Endothelial cell of umbilical vein (primary cell): ENCODE measurements around the gene PCED1B. TPM values are rescaled to one million over a fixed set of nuclear protein-coding genes. Genes with fewer than 3 reads are reported as not detected.

Source experiments
- BruUV-seq: library from RNA; stranded (reverse); fragments of 400-500 nt; replicated peaks from 2 replicates; lab custom pipeline; 2021; lab: Mats Ljungman, UMichigan
- CTCF ChIA-PET: fragments of 300-600, 350-600 bp; sonication (Branson Sonifier 250); formaldehyde crosslinking; loops from one replicate; lab custom pipeline; 2021; ENCODE audit warnings: antibody characterized with exemption, inconsistent platforms; lab: Charles Lee
- POLR2A ChIA-PET: fragments of 300-600, 350-600 bp; sonication (Branson Sonifier 250); formaldehyde crosslinking; loops from one replicate; lab custom pipeline; 2021; ENCODE audit warnings: antibody characterized with exemption, inconsistent platforms; lab: Charles Lee
- DNase-seq: peaks from one replicate; pipeline ENCODE4 v3.0.0-alpha.2; 2011; ENCODE audit warnings: low read depth, low spot score
- FAIRE-seq: peaks from 2 replicates; lab custom pipeline; 2011; peaks lifted over from hg19 to GRCh38; lab: Jason Lieb, UNC
- H2AFZ ChIP-seq: 2 replicates; pipeline ENCODE4 v1.6.0; 2012; ENCODE audit warnings: low read depth, low read length, control low read depth, inconsistent platforms
- H3K27ac ChIP-seq: 2 replicates; pipeline ENCODE4 v1.5.1; 2011; ENCODE audit warnings: low read depth, mild to moderate bottlenecking, control low read depth, low read length, moderate library complexity; ENCODE audit not compliant: insufficient read depth
- H3K27me3 ChIP-seq, 2 experiments: 2 replicates each; pipeline versions ENCODE4 v1.6.0 to v1.6.1; 2011; ENCODE audit warnings: low read length in 2 of 2, mixed read lengths in 1 of 2; ENCODE audit not compliant: control insufficient read depth in 2 of 2, insufficient read depth in 2 of 2
- H3K36me3 ChIP-seq, 2 experiments: 2 replicates in 1 of 2; 3 replicates in 1 of 2; pipeline ENCODE4 v1.5.1; 2011; ENCODE audit warnings: low read length in 2 of 2, mild to moderate bottlenecking in 1 of 2, moderate library complexity in 1 of 2; ENCODE audit not compliant: control insufficient read depth in 2 of 2, insufficient read depth in 2 of 2; ENCODE audit errors: extremely low read depth in 1 of 2
- H3K4me1 ChIP-seq: 3 replicates; pipeline ENCODE4 v1.5.1; 2011; ENCODE audit warnings: mild to moderate bottlenecking, low read length; ENCODE audit not compliant: control insufficient read depth, insufficient read depth; ENCODE audit errors: extremely low read depth
- H3K4me2 ChIP-seq: 2 replicates; pipeline ENCODE4 v1.6.1; 2011; ENCODE audit warnings: low read length, control low read depth, mixed read lengths; ENCODE audit not compliant: insufficient read depth
- H3K4me3 ChIP-seq, 3 experiments: fragments of 200-600 bp in 1 of 3; sonication (generic), shearing (Covaris generic) in 1 of 3; replicated peaks in 1 of 3; 2 replicates each; pipeline ENCODE4 v1.5.1; 2011 to 2016; ENCODE audit warnings: control low read depth in 3 of 3, low read length in 3 of 3, mild to moderate bottlenecking in 2 of 3, inconsistent platforms in 1 of 3, low read depth in 1 of 3, moderate library complexity in 1 of 3; ENCODE audit not compliant: insufficient read depth in 1 of 3
- H3K79me2 ChIP-seq: 2 replicates; pipeline ENCODE4 v1.6.0; 2012; ENCODE audit warnings: low read length, inconsistent platforms; ENCODE audit not compliant: control insufficient read depth, insufficient read depth
- H3K9ac ChIP-seq: replicated peaks from 2 replicates; pipeline ENCODE3; 2011; ENCODE audit warnings: low read length, control low read depth; ENCODE audit not compliant: insufficient read depth; ENCODE audit errors: extremely low read depth
- H3K9me1 ChIP-seq: replicated peaks from 3 replicates; pipeline ENCODE4 v1.6.0; 2011; ENCODE audit warnings: mild to moderate bottlenecking, low read length; ENCODE audit not compliant: control insufficient read depth, insufficient read depth; ENCODE audit errors: extremely low read depth
- H3K9me3 ChIP-seq: replicated peaks from 2 replicates; pipeline ENCODE4 v1.5.1; 2012; ENCODE audit warnings: low read length, inconsistent platforms; ENCODE audit not compliant: control insufficient read depth, insufficient read depth
- H4K20me1 ChIP-seq: replicated peaks from 2 replicates; pipeline ENCODE3; 2011; ENCODE audit warnings: mild to moderate bottlenecking, low read length; ENCODE audit not compliant: control insufficient read depth, insufficient read depth; ENCODE audit errors: extremely low read depth
- CTCF ChIP-seq, 2 donors: IDR thresholded peaks; 1 replicate in 1 of 2; 2 replicates in 1 of 2; pipeline ENCODE4 v1.5.1; 2011; ENCODE audit warnings: low read length in 2 of 2, mild to moderate bottlenecking in 2 of 2, moderate library complexity in 2 of 2, control low read depth in 1 of 2, inconsistent platforms in 1 of 2, low read depth in 1 of 2; ENCODE audit not compliant: insufficient read depth in 1 of 2; ENCODE audit errors: extremely low read depth in 1 of 2
- FOS ChIP-seq: IDR thresholded peaks from 2 replicates; pipeline ENCODE4 v1.6.1; 2011; ENCODE audit warnings: mild to moderate bottlenecking, low read length, moderate library complexity, borderline replicate concordance; ENCODE audit not compliant: insufficient read depth
- GATA2 ChIP-seq: IDR thresholded peaks from 2 replicates; pipeline ENCODE4 v1.7.0; 2011; ENCODE audit warnings: low read depth, mild to moderate bottlenecking, moderate library complexity, mixed read lengths, low read length; ENCODE audit not compliant: insufficient read length, insufficient read depth
- POLR2A ChIP-seq: IDR thresholded peaks from 2 replicates; pipeline ENCODE4 v1.6.1; 2012; ENCODE audit warnings: low read depth, mild to moderate bottlenecking, control low read depth, low read length
- POLR2AphosphoS5 ChIP-seq: IDR thresholded peaks from 2 replicates; pipeline ENCODE4 v1.6.1; 2012; ENCODE audit warnings: low read depth, mild to moderate bottlenecking, control low read depth, low read length, moderate library complexity; ENCODE audit not compliant: insufficient read depth
- dilution Hi-C: fragments of 300-500 bp; cut with MboI; formaldehyde crosslinking; loops from one replicate; pipeline ENCODE4 v1.15.0; 2019; ENCODE audit warnings: low sequenced_read_pairs; ENCODE audit not compliant: extremely low pct_ligation_motif_present
- intact Hi-C: fragments of 100-400 bp; cut with micrococcal nuclease; formaldehyde crosslinking; loops from one replicate; pipeline ENCODE4 v1.10.0; 2022
- polyA plus RNA-seq, 4 experiments: library from polyadenylated mRNA; depleted of rRNA in 3 of 4; stranded (reverse) in 3 of 4; unstranded in 1 of 4; fragments of >200 nt; gene quantifications; 2 replicates each; pipeline versions ENCODE4 v1.2.1 to v1.2.3, GENCODE V29; 2011 to 2012; ENCODE audit warnings: missing spikeins in 1 of 4
- total RNA-seq: library from RNA; stranded (reverse); gene quantifications from 2 replicates; pipeline ENCODE4 v1.2.3, GENCODE V29; 2021

Gene PCED1B
- total and polyA plus RNA-seq, 2 donors (not counting 3 experiments of a cell fraction or from before 2014, with no cell fraction given): 1.7 to 2.6 TPM

DNA sequence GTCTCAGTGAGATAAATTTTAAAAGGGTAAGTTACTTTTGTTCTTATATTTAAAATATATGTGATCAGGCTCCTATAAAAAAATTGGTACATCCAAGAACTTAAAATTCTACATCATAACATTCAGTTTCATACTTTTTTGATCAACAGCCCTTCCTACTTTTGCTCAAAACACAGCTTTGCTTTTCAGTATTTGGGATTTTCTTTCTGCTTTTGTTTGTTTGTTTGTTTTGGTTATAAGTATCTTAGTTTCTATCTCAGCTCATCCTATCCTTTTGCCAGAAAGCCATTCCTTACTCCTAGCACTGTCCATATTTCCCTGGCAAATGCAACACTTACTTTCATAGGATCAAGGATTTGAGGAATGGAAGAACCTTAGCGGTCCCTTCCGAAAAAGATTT is 4.7 kb upstream of the PCED1B start:
- no TSS peak for BruUV-seq
- H3K79me2 ChIP-seq: no peaks in the 10 kb centered on the region
- FAIRE-seq (no peak), DNase-seq (no peak)
- H3K9me3 ChIP-seq: no peaks in the 10 kb centered on the region
- H3K4me1 ChIP-seq: no peaks in the 10 kb centered on the region
- no peak overlapping the region for H3K9ac ChIP-seq
- no peaks in the 10 kb centered on the region for H4K20me1 ChIP-seq
- H3K9me1 ChIP-seq: no peaks in the 10 kb centered on the region
- no peaks in the 10 kb centered on the region for H3K27me3 ChIP-seq
- H3K36me3 ChIP-seq: no peaks in the 10 kb centered on the region
- H3K27ac ChIP-seq: no peak overlapping the region
- no peak overlapping the region for H3K4me3 ChIP-seq
- POLR2A ChIA-PET: interaction anchor here (0.7 kb wide), 1 partner anchor 228 kb away, joined by 3 read pairs; no protein-coding TSS in a partner anchor
- dilution Hi-C loops (no loop called here), intact Hi-C loops (no loop called here)
- TF ChIP-seq GATA2 (no peak), POLR2AphosphoS5 (no peak), CTCF (IDR thresholded peaks at IDR 0.05; ENCODE audit: extremely low read depth in 1 of 2, insufficient read depth in 1 of 2, low read depth in 1 of 2, low read length in 2 of 2) (no peak), POLR2A (no peak), FOS (no peak)
- no peak overlapping the region for H2AFZ ChIP-seq
- no peak overlapping the region for H3K4me2 ChIP-seq
- CTCF ChIA-PET: interaction anchor here (1.0 to 1.6 kb wide), 3 partner anchors 42 to 323 kb away, joined by 3 to 4 read pairs (median 3); no protein-coding TSS in a partner anchor
